Panc1 (cell line): ENCODE data around the gene STAT3. TPM values are rescaled to one million over a fixed set of nuclear protein-coding genes. Genes with fewer than 3 reads are reported as not detected.

Experiments
- ATAC-seq: fragments of 200-7000 bp; cut with Tn5 transposase; 2 replicates; pipeline ENCODE4 v1.9.1; 2020; ENCODE audit warnings: mild to moderate bottlenecking, moderate library complexity
- BruUV-seq: library from RNA; stranded (reverse); fragments of 400-500 nt; replicated peaks from 2 replicates; lab custom pipeline; 2021; lab: Mats Ljungman, UMichigan
- CTCF ChIA-PET: fragments of 300-600 bp; sonication (Branson Sonifier 250); formaldehyde crosslinking; loops from one replicate; lab custom pipeline; 2022; ENCODE audit warnings: antibody characterized with exemption; lab: Charles Lee
- POLR2A ChIA-PET: fragments of 300-600 bp; sonication (Branson Sonifier 250); formaldehyde crosslinking; loops from one replicate; lab custom pipeline; 2022; ENCODE audit warnings: antibody characterized with exemption; lab: Charles Lee
- DNase-seq: peaks from one replicate; pipeline ENCODE4 v3.0.0-alpha.2; 2010; ENCODE audit warnings: low read depth, low spot score
- H3K27ac ChIP-seq: 2 replicates; pipeline ENCODE4 v1.5.1; 2011; ENCODE audit warnings: mild to moderate bottlenecking, low read length, inconsistent platforms
- H3K27me3 ChIP-seq: fragments of 200-500 bp; sonication (Bioruptor generic); 2 replicates; pipeline ENCODE4 v1.6.0; 2014; ENCODE audit warnings: low read length, inconsistent platforms; ENCODE audit not compliant: control insufficient read depth, insufficient read depth
- H3K36me3 ChIP-seq: fragments of 200-500 bp; sonication (Bioruptor generic); 2 replicates; pipeline ENCODE4 v1.5.1; 2014; ENCODE audit warnings: inconsistent platforms, mild to moderate bottlenecking, low read length, moderate library complexity; ENCODE audit not compliant: control insufficient read depth, insufficient read depth
- H3K4me1 ChIP-seq: 2 replicates; pipeline ENCODE4 v1.5.1; 2011; ENCODE audit warnings: inconsistent platforms, mild to moderate bottlenecking, low read length, moderate library complexity; ENCODE audit not compliant: control insufficient read depth, insufficient read depth
- H3K4me3 ChIP-seq, 2 experiments: 2 replicates each; pipeline ENCODE4 v1.5.1; 2011 to 2012; ENCODE audit warnings: low read depth in 2 of 2, low read length in 2 of 2, mild to moderate bottlenecking in 2 of 2, inconsistent platforms in 1 of 2, moderate library complexity in 1 of 2
- H3K9me3 ChIP-seq: fragments of 200-500 bp; sonication (Bioruptor generic); 2 replicates; pipeline ENCODE4 v1.5.1; 2014; ENCODE audit warnings: low read depth, mild to moderate bottlenecking, inconsistent platforms, low read length, moderate library complexity; ENCODE audit not compliant: control insufficient read depth, insufficient read depth
- POLR2AphosphoS5 ChIP-seq: IDR thresholded peaks from 2 replicates; pipeline ENCODE4 v1.6.1; 2012; ENCODE audit warnings: mild to moderate bottlenecking, low read depth, low read length, moderate library complexity
- SIN3A ChIP-seq: IDR thresholded peaks from 2 replicates; pipeline ENCODE4 v1.6.1; 2012; ENCODE audit warnings: low read depth, mild to moderate bottlenecking, low read length, moderate library complexity, borderline replicate concordance; ENCODE audit not compliant: insufficient read depth
- TCF7L2 ChIP-seq: IDR thresholded peaks from 2 replicates; pipeline ENCODE4 v1.6.1; 2011; ENCODE audit warnings: mild to moderate bottlenecking, low read depth, low read length, inconsistent platforms
- in situ Hi-C: cut with HindIII; loops from 2 replicates; pipeline ENCODE4 v1.10.0; 2016; ENCODE audit warnings: low sequenced_read_pairs, low pct_unique_long_range_greater_than_20kb
- intact Hi-C: fragments of 100-400 bp; cut with micrococcal nuclease; formaldehyde crosslinking; loops from one replicate; pipeline ENCODE4 v1.10.0; 2022; ENCODE audit not compliant: unreplicated experiment
- total RNA-seq: library from RNA; stranded (reverse); gene quantifications from one replicate; pipeline ENCODE4 v1.2.1, GENCODE V29; 2021; ENCODE audit not compliant: unreplicated experiment
- TF ChIP-seq, protein P1 (sequence below), 2 experiments: IDR thresholded peaks; 2 replicates each; pipeline ENCODE4 v1.6.1; 2011 to 2012; ENCODE audit warnings: low read depth in 2 of 2, control low read depth in 1 of 2, low read length in 1 of 2, mild to moderate bottlenecking in 1 of 2, moderate library complexity in 1 of 2; ENCODE audit not compliant: insufficient read depth in 1 of 2
- TF ChIP-seq, protein P2 (sequence below): fragments of 450-650 bp; IDR thresholded peaks from 2 replicates; pipeline ENCODE4 v1.5.1; 2017; ENCODE audit warnings: mild to moderate bottlenecking

STAT3 gene
- total RNA-seq, 1 experiment from 2014 or later = 287 TPM

DNA sequence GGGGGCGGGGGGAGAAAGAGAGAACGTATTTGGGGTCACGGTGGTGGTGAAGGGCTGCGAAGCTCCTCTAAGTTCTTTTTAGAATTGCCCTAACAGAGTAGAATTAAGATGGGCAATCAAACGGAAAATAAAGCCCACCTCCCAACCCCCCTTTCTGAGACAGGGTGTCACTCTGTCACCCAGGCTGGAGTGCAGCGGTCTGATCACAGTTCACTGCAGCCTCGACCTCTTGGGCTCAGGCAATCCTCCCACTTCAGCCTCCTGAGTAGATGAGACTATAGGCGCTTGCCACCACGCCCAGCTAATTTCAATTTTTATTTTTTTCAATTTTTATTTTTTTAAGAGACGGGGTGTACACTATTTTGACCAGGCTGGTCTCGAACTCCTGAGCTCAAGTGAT lies 35.5 kb upstream of the STAT3 start:
- BruUV-seq = TSS peak; percentile 94
- Histone ChIP-seq H3K4me3 (peak overlapping the region; percentile 62 to 88), H3K4me1 (peaks cover 29% of the 10 kb centered on the region), H3K27me3 (no peaks in the 10 kb centered on the region), H3K27ac (peak overlapping the region; percentile 94), H3K36me3 (no peaks in the 10 kb centered on the region; the same call in 1 of the 2 replicates), H3K9me3 (no peaks in the 10 kb centered on the region)
- CTCF ChIA-PET = no interaction called here
- DNase-seq (no peak), ATAC-seq (no peak)
- in situ Hi-C loops = no loop called here
- TF ChIP-seq, protein P1, sequence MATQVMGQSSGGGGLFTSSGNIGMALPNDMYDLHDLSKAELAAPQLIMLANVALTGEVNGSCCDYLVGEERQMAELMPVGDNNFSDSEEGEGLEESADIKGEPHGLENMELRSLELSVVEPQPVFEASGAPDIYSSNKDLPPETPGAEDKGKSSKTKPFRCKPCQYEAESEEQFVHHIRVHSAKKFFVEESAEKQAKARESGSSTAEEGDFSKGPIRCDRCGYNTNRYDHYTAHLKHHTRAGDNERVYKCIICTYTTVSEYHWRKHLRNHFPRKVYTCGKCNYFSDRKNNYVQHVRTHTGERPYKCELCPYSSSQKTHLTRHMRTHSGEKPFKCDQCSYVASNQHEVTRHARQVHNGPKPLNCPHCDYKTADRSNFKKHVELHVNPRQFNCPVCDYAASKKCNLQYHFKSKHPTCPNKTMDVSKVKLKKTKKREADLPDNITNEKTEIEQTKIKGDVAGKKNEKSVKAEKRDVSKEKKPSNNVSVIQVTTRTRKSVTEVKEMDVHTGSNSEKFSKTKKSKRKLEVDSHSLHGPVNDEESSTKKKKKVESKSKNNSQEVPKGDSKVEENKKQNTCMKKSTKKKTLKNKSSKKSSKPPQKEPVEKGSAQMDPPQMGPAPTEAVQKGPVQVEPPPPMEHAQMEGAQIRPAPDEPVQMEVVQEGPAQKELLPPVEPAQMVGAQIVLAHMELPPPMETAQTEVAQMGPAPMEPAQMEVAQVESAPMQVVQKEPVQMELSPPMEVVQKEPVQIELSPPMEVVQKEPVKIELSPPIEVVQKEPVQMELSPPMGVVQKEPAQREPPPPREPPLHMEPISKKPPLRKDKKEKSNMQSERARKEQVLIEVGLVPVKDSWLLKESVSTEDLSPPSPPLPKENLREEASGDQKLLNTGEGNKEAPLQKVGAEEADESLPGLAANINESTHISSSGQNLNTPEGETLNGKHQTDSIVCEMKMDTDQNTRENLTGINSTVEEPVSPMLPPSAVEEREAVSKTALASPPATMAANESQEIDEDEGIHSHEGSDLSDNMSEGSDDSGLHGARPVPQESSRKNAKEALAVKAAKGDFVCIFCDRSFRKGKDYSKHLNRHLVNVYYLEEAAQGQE (IDR thresholded peaks at IDR 0.05; ENCODE audit: insufficient read depth in 1 of 2, low read depth in 2 of 2, low read length in 1 of 2) = no peak
- TF ChIP-seq TCF7L2 (no peak), POLR2AphosphoS5 (no peak), SIN3A (no peak)
- TF ChIP-seq, protein P2, sequence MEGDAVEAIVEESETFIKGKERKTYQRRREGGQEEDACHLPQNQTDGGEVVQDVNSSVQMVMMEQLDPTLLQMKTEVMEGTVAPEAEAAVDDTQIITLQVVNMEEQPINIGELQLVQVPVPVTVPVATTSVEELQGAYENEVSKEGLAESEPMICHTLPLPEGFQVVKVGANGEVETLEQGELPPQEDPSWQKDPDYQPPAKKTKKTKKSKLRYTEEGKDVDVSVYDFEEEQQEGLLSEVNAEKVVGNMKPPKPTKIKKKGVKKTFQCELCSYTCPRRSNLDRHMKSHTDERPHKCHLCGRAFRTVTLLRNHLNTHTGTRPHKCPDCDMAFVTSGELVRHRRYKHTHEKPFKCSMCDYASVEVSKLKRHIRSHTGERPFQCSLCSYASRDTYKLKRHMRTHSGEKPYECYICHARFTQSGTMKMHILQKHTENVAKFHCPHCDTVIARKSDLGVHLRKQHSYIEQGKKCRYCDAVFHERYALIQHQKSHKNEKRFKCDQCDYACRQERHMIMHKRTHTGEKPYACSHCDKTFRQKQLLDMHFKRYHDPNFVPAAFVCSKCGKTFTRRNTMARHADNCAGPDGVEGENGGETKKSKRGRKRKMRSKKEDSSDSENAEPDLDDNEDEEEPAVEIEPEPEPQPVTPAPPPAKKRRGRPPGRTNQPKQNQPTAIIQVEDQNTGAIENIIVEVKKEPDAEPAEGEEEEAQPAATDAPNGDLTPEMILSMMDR = no peak
- POLR2A ChIA-PET = interaction anchor here (0.6 to 1.1 kb wide), 2 partner anchors 25 to 35 kb away, joined by 3 read pairs; partner anchors contain the start of gene STAT3
- intact Hi-C loops = loop anchor here (10.0 kb wide), 1 partner anchor 101 kb away; no protein-coding TSS in a partner anchor

GRCh38 chr17:42422958-42423712 lies 34.9 kb upstream of the STAT3 start, which contains the start of gene CAVIN1:
Gene CAVIN1, minus strand, starts transcription at chr17:42423256. Its CDS starts 159 bp downstream, at chr17:42423097.
- no peaks in the 10 kb centered on the region for H3K27me3 ChIP-seq
- ChIA-PET CTCF (interaction anchor here (0.6 to 0.9 kb wide), 2 partner anchors 9 to 95 kb away, joined by 5 read pairs; no protein-coding TSS in a partner anchor), POLR2A (interaction anchor here (0.6 to 1.1 kb wide), 4 partner anchors 10 to 86 kb away, joined by 3 to 5 read pairs (median 3); partner anchors contain the start of gene STAT3)
- no peaks in the 10 kb centered on the region; the same call in 1 of the 2 replicates for H3K36me3 ChIP-seq
- peaks cover 27% of the 10 kb centered on the region for H3K4me1 ChIP-seq
- no peaks in the 10 kb centered on the region for H3K9me3 ChIP-seq
- DNase-seq (no peak), ATAC-seq (peak; percentile 83)
- peak within 1 kb of the TSS; percentile 94 for H3K27ac ChIP-seq
- BruUV-seq = no TSS peak
- TF ChIP-seq, protein P1 (IDR thresholded peaks at IDR 0.05; ENCODE audit: insufficient read depth in 1 of 2, low read depth in 2 of 2, low read length in 1 of 2) = peak in 1 of 2 experiments; percentile 70; a peak in 1 of 4 replicates
- TF ChIP-seq TCF7L2 (no peak), POLR2AphosphoS5 (peak; percentile 92)
- TF ChIP-seq, protein P2 = no peak
- H3K4me3 ChIP-seq = peak within 1 kb of the TSS; percentile 62 to 88
- in situ Hi-C loops (no loop called here), intact Hi-C loops (loop anchor here (10.0 kb wide), 1 partner anchor 102 kb away; no protein-coding TSS in a partner anchor)
